Endothelial cell of umbilical vein (primary cell): ENCODE data around the gene AMELY. TPM values are rescaled to one million over a fixed set of nuclear protein-coding genes. Genes with fewer than 3 reads are reported as not detected.

Source experiments
- BruUV-seq: library from RNA; stranded (reverse); fragments of 400-500 nt; replicated peaks from 2 replicates; lab custom pipeline; 2021; lab: Mats Ljungman, UMichigan
- CTCF ChIA-PET: fragments of 300-600, 350-600 bp; sonication (Branson Sonifier 250); formaldehyde crosslinking; loops from one replicate; lab custom pipeline; 2021; ENCODE audit warnings: antibody characterized with exemption, inconsistent platforms; lab: Charles Lee
- POLR2A ChIA-PET: fragments of 300-600, 350-600 bp; sonication (Branson Sonifier 250); formaldehyde crosslinking; loops from one replicate; lab custom pipeline; 2021; ENCODE audit warnings: antibody characterized with exemption, inconsistent platforms; lab: Charles Lee
- DNase-seq: peaks from one replicate; pipeline ENCODE4 v3.0.0-alpha.2; 2011; ENCODE audit warnings: low read depth, low spot score
- FAIRE-seq: peaks from 2 replicates; lab custom pipeline; 2011; peaks lifted over from hg19 to GRCh38; lab: Jason Lieb, UNC
- H2AFZ ChIP-seq: 2 replicates; pipeline ENCODE4 v1.6.0; 2012; ENCODE audit warnings: low read depth, low read length, control low read depth, inconsistent platforms
- H3K27ac ChIP-seq: 2 replicates; pipeline ENCODE4 v1.5.1; 2011; ENCODE audit warnings: low read depth, mild to moderate bottlenecking, control low read depth, low read length, moderate library complexity; ENCODE audit not compliant: insufficient read depth
- H3K27me3 ChIP-seq, 2 experiments: 2 replicates each; pipeline versions ENCODE4 v1.6.0 to v1.6.1; 2011; ENCODE audit warnings: low read length in 2 of 2, mixed read lengths in 1 of 2; ENCODE audit not compliant: control insufficient read depth in 2 of 2, insufficient read depth in 2 of 2
- H3K36me3 ChIP-seq, 2 experiments: 2 replicates in 1 of 2; 3 replicates in 1 of 2; pipeline ENCODE4 v1.5.1; 2011; ENCODE audit warnings: low read length in 2 of 2, mild to moderate bottlenecking in 1 of 2, moderate library complexity in 1 of 2; ENCODE audit not compliant: control insufficient read depth in 2 of 2, insufficient read depth in 2 of 2; ENCODE audit errors: extremely low read depth in 1 of 2
- H3K4me1 ChIP-seq: 3 replicates; pipeline ENCODE4 v1.5.1; 2011; ENCODE audit warnings: mild to moderate bottlenecking, low read length; ENCODE audit not compliant: control insufficient read depth, insufficient read depth; ENCODE audit errors: extremely low read depth
- H3K4me2 ChIP-seq: 2 replicates; pipeline ENCODE4 v1.6.1; 2011; ENCODE audit warnings: low read length, control low read depth, mixed read lengths; ENCODE audit not compliant: insufficient read depth
- H3K4me3 ChIP-seq, 3 experiments: fragments of 200-600 bp in 1 of 3; sonication (generic), shearing (Covaris generic) in 1 of 3; replicated peaks in 1 of 3; 2 replicates each; pipeline ENCODE4 v1.5.1; 2011 to 2016; ENCODE audit warnings: control low read depth in 3 of 3, low read length in 3 of 3, mild to moderate bottlenecking in 2 of 3, inconsistent platforms in 1 of 3, low read depth in 1 of 3, moderate library complexity in 1 of 3; ENCODE audit not compliant: insufficient read depth in 1 of 3
- H3K79me2 ChIP-seq: 2 replicates; pipeline ENCODE4 v1.6.0; 2012; ENCODE audit warnings: low read length, inconsistent platforms; ENCODE audit not compliant: control insufficient read depth, insufficient read depth
- H3K9ac ChIP-seq: replicated peaks from 2 replicates; pipeline ENCODE3; 2011; ENCODE audit warnings: low read length, control low read depth; ENCODE audit not compliant: insufficient read depth; ENCODE audit errors: extremely low read depth
- H3K9me1 ChIP-seq: replicated peaks from 3 replicates; pipeline ENCODE4 v1.6.0; 2011; ENCODE audit warnings: mild to moderate bottlenecking, low read length; ENCODE audit not compliant: control insufficient read depth, insufficient read depth; ENCODE audit errors: extremely low read depth
- H3K9me3 ChIP-seq: replicated peaks from 2 replicates; pipeline ENCODE4 v1.5.1; 2012; ENCODE audit warnings: low read length, inconsistent platforms; ENCODE audit not compliant: control insufficient read depth, insufficient read depth
- H4K20me1 ChIP-seq: replicated peaks from 2 replicates; pipeline ENCODE3; 2011; ENCODE audit warnings: mild to moderate bottlenecking, low read length; ENCODE audit not compliant: control insufficient read depth, insufficient read depth; ENCODE audit errors: extremely low read depth
- CTCF ChIP-seq, 2 donors: IDR thresholded peaks; 1 replicate in 1 of 2; 2 replicates in 1 of 2; pipeline ENCODE4 v1.5.1; 2011; ENCODE audit warnings: low read length in 2 of 2, mild to moderate bottlenecking in 2 of 2, moderate library complexity in 2 of 2, control low read depth in 1 of 2, inconsistent platforms in 1 of 2, low read depth in 1 of 2; ENCODE audit not compliant: insufficient read depth in 1 of 2; ENCODE audit errors: extremely low read depth in 1 of 2
- EZH2 ChIP-seq: IDR thresholded peaks from 2 replicates; pipeline ENCODE4 v1.6.1; 2012; ENCODE audit warnings: borderline replicate concordance, low read depth, mild to moderate bottlenecking, moderate library complexity, low read length, inconsistent platforms; ENCODE audit not compliant: severe bottlenecking
- FOS ChIP-seq: IDR thresholded peaks from 2 replicates; pipeline ENCODE4 v1.6.1; 2011; ENCODE audit warnings: mild to moderate bottlenecking, low read length, moderate library complexity, borderline replicate concordance; ENCODE audit not compliant: insufficient read depth
- GATA2 ChIP-seq: IDR thresholded peaks from 2 replicates; pipeline ENCODE4 v1.7.0; 2011; ENCODE audit warnings: low read depth, mild to moderate bottlenecking, moderate library complexity, mixed read lengths, low read length; ENCODE audit not compliant: insufficient read length, insufficient read depth
- JUN ChIP-seq: IDR thresholded peaks from 2 replicates; pipeline ENCODE4 v1.6.1; 2011; ENCODE audit warnings: borderline replicate concordance, low read depth; ENCODE audit not compliant: insufficient read length, insufficient read depth
- MAX ChIP-seq: IDR thresholded peaks from 2 replicates; pipeline ENCODE4 v1.6.1; 2011; ENCODE audit not compliant: insufficient read depth, insufficient read length
- MYC ChIP-seq: IDR thresholded peaks from one replicate; pipeline ENCODE4 v1.6.1; 2011; ENCODE audit warnings: mild to moderate bottlenecking, low read depth, low read length
- POLR2A ChIP-seq: IDR thresholded peaks from 2 replicates; pipeline ENCODE4 v1.6.1; 2012; ENCODE audit warnings: low read depth, mild to moderate bottlenecking, control low read depth, low read length
- POLR2AphosphoS5 ChIP-seq: IDR thresholded peaks from 2 replicates; pipeline ENCODE4 v1.6.1; 2012; ENCODE audit warnings: low read depth, mild to moderate bottlenecking, control low read depth, low read length, moderate library complexity; ENCODE audit not compliant: insufficient read depth
- dilution Hi-C: fragments of 300-500 bp; cut with MboI; formaldehyde crosslinking; loops from one replicate; pipeline ENCODE4 v1.15.0; 2019; ENCODE audit warnings: low sequenced_read_pairs; ENCODE audit not compliant: extremely low pct_ligation_motif_present
- intact Hi-C: fragments of 100-400 bp; cut with micrococcal nuclease; formaldehyde crosslinking; loops from one replicate; pipeline ENCODE4 v1.10.0; 2022
- polyA plus RNA-seq, 4 experiments: library from polyadenylated mRNA; depleted of rRNA in 3 of 4; stranded (reverse) in 3 of 4; unstranded in 1 of 4; fragments of >200 nt; gene quantifications; 2 replicates each; pipeline versions ENCODE4 v1.2.1 to v1.2.3, GENCODE V29; 2011 to 2012; ENCODE audit warnings: missing spikeins in 1 of 4
- total RNA-seq: library from RNA; stranded (reverse); gene quantifications from 2 replicates; pipeline ENCODE4 v1.2.3, GENCODE V29; 2021

The AMELY gene
- total and polyA plus RNA-seq, 2 donors (not counting 3 experiments of a cell fraction or from before 2014, with no cell fraction given) = not detected

DNA sequence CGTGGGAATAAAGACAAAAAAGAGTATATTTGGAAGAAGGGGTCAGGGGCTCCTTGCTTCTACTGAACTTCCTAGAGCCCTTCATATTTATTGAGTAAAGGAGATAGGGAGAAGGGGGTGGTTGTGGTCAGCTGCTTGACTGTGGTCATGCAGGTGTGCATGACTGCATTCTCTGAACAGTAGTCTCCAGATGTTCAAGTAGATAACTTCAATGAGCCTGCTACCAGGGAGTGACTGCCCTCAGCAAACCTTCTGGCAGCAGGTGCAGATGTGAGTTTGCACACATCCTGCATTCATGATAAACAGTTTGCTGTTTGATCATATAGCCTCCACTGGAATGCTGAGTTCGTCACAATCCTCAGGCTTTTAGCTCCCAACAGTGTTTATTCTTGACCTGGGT is 9.5 kb upstream of the AMELY start:
- H3K4me1 ChIP-seq = no peaks in the 10 kb centered on the region
- H3K4me3 ChIP-seq = no peak overlapping the region
- POLR2A ChIA-PET = no interaction called here
- FAIRE-seq (no peak), DNase-seq (no peak)
- no peak overlapping the region for H3K27ac ChIP-seq
- BruUV-seq = no TSS peak
- CTCF ChIA-PET = no interaction called here
- H4K20me1 ChIP-seq = no peaks in the 10 kb centered on the region
- no peaks in the 10 kb centered on the region for H3K9me3 ChIP-seq
- H3K79me2 ChIP-seq = no peaks in the 10 kb centered on the region
- no peak overlapping the region for H2AFZ ChIP-seq
- no peak overlapping the region for H3K4me2 ChIP-seq
- no peaks in the 10 kb centered on the region for H3K36me3 ChIP-seq
- dilution Hi-C loops = no loop called here
- H3K9me1 ChIP-seq = no peaks in the 10 kb centered on the region
- H3K27me3 ChIP-seq = no peaks in the 10 kb centered on the region
- no peak overlapping the region for H3K9ac ChIP-seq
- intact Hi-C loops = no loop called here
- no peak for TF ChIP-seq MYC
- no peak for TF ChIP-seq MAX
- TF ChIP-seq EZH2 = no peak
- TF ChIP-seq POLR2AphosphoS5 = no peak
- TF ChIP-seq FOS = no peak
- no peak for TF ChIP-seq JUN
- no peak for TF ChIP-seq GATA2
- no peak for TF ChIP-seq POLR2A
- no peak for TF ChIP-seq CTCF (IDR thresholded peaks at IDR 0.05; ENCODE audit: extremely low read depth in 1 of 2, insufficient read depth in 1 of 2, low read depth in 1 of 2, low read length in 2 of 2)
